ENCODE data around the gene SCGB1D1.
"Not testable (repeated sequence)": the region's sequence is repeated elsewhere in the genome, so short reads cannot be mapped to it uniquely, and the experiment has no call there.

DNA sequence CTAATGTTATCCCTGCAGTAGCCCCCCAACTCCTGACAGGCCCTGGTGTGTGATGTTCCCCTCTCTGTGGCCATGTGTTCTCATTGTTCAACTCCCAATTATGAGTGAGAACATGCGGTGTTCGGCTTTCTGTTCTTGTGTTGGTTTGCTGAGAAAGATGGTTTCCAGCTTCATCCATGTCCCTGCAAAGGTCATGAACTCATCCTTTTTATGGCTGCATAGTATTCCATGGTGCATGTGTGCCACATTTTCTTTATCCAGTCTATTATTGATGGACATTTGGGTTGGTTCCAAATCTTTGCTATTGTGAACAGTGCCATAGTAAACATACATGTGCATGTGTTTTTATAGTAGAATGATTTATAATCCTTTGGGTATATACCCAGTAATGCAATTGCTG, 7.4 kb downstream of the SCGB1D1 start:
- TF ChIP-seq, protein P1, sequence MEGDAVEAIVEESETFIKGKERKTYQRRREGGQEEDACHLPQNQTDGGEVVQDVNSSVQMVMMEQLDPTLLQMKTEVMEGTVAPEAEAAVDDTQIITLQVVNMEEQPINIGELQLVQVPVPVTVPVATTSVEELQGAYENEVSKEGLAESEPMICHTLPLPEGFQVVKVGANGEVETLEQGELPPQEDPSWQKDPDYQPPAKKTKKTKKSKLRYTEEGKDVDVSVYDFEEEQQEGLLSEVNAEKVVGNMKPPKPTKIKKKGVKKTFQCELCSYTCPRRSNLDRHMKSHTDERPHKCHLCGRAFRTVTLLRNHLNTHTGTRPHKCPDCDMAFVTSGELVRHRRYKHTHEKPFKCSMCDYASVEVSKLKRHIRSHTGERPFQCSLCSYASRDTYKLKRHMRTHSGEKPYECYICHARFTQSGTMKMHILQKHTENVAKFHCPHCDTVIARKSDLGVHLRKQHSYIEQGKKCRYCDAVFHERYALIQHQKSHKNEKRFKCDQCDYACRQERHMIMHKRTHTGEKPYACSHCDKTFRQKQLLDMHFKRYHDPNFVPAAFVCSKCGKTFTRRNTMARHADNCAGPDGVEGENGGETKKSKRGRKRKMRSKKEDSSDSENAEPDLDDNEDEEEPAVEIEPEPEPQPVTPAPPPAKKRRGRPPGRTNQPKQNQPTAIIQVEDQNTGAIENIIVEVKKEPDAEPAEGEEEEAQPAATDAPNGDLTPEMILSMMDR (IDR thresholded peaks at IDR 0.05): not testable (repeated sequence)
- TF ChIP-seq POLR2AphosphoS5, POLR2A (IDR thresholded peaks at IDR 0.05): not testable (repeated sequence)
